Measurements from ENCODE around the gene AKAP9. TPM values are rescaled to one million over a fixed set of nuclear protein-coding genes. Genes with fewer than 3 reads are reported as not detected.
"Not testable (repeated sequence)": the region's sequence is repeated elsewhere in the genome, so short reads cannot be mapped to it uniquely, and the experiment has no call there.

The AKAP9 gene
- total and polyA plus RNA-seq, 5 experiments from 2014 or later: 11.1 to 90.3 (median 40.8) TPM

DNA sequence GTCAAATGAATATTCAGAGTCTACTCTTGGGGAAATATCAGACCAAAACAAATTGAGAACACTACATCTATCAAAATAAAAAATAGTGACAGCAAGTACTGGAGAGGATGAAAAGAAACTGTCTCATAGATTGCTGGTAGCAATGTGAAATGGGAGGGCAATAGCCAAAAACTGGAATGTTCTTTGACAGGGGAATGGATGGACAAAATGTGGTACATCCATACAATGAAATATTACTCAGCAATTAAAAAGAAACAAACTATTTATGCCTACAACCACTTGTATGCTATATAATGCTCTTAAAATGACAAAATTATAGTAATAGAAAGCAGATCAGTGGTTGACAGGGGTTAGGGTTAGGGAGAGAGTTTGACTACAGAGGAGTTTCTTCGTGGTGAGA lies 147.6 kb downstream of the AKAP9 start:
- no peaks in the 10 kb centered on the region for H3K4me1 Mint-ChIP-seq
- POLR2A ChIA-PET: no interaction called here

DNA sequence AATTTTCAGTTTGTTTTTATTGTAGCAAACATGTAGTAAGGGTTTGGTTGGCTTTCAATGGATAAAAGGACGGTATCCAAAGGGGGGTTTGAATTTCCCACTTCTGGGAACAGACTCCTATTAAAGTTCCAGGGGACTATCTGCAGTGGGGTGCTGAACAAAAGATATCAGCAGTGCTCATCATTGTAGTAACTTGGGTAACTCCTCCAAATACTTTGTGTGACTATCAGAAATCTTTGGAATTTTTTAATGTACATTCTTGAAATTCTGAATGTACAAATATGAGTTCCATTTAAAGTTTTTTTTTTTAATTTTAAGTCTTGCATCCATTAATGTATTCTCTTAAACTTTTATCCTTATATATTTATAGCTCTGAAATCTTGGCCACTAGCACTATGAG lies 151.5 kb downstream of the AKAP9 start:
- peaks cover 5 to 79% (median 29%) of the 10 kb centered on the region in 3 donors for H3K36me3 Mint-ChIP-seq
- no peaks in the 10 kb centered on the region for H3K9me3 Mint-ChIP-seq
- no peak overlapping the region for H3K4me3 Mint-ChIP-seq
- no peaks in the 10 kb centered on the region for H3K27me3 Mint-ChIP-seq
- H3K27ac Mint-ChIP-seq: peak overlapping the region in 1 of 10 donors; percentile 4
- POLR2A ChIA-PET: no interaction called here
- no peaks in the 10 kb centered on the region for H3K4me1 Mint-ChIP-seq
- DNase-seq (no peak), ATAC-seq (no peak)

More for the DNA sequence above, 147.6 kb downstream of the AKAP9 start:
- no peaks in the 10 kb centered on the region for H3K27me3 Mint-ChIP-seq
- DNase-seq: no peak
- ATAC-seq: no peak
- peaks cover 0 to 1% (median 0%) of the 10 kb centered on the region in 9 donors for H3K9me3 Mint-ChIP-seq
- H3K4me3 Mint-ChIP-seq: no peak overlapping the region
- H3K36me3 Mint-ChIP-seq: peaks cover 5 to 82% (median 53%) of the 10 kb centered on the region in 3 donors
- peak overlapping the region in 2 of 10 donors; percentile 22 to 39 for H3K27ac Mint-ChIP-seq

DNA sequence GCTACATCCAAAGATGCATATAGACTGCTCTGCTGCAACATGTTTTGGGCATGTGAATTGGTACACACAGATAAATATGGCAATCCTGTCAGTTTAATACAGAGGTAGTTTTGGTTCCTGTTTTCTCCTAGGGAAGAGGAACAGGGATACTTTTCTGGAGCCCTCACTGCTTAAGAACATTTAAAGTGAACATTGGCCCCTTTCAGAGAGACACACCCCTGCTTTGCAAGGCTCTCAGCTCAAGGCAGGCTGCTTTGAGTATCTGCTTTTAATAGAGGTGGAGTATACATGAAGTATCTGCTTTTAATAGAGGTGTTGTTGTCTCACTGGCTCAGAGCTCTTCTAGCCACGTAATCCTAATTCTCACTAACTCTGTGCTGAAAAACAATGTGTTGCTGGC lies 154.7 kb downstream of the AKAP9 start:
- Mint-ChIP-seq H3K36me3 (peaks cover 6 to 79% (median 22%) of the 10 kb centered on the region in 3 donors), H3K4me3 (no peak overlapping the region), H3K9me3 (no peaks in the 10 kb centered on the region), H3K4me1 (no peaks in the 10 kb centered on the region), H3K27me3 (no peaks in the 10 kb centered on the region), H3K27ac (no peak overlapping the region)
- ATAC-seq (no peak), DNase-seq (no peak)
- POLR2A ChIA-PET: no interaction called here

DNA sequence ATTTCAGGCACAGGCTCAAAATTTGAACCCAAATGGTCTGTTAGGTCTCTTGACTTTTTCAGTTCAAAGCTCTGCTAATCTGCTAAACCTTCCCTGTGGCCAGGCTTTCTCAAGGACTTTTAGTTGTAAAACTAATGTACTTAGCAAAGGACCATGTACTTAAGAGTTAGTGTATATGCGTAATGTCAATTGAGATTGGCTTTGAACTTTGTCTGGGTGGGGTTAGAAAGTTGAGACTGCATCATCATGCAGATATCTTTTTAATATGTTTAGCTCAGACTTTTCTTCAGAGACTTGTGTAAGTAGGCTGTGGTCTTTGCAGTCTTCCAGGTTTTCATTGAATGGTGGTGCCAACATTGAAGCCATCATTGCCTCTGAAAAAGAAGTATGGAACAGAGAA lies 159.9 kb downstream of the AKAP9 start:
- peaks cover 6 to 87% (median 24%) of the 10 kb centered on the region in 3 donors for H3K36me3 Mint-ChIP-seq

DNA sequence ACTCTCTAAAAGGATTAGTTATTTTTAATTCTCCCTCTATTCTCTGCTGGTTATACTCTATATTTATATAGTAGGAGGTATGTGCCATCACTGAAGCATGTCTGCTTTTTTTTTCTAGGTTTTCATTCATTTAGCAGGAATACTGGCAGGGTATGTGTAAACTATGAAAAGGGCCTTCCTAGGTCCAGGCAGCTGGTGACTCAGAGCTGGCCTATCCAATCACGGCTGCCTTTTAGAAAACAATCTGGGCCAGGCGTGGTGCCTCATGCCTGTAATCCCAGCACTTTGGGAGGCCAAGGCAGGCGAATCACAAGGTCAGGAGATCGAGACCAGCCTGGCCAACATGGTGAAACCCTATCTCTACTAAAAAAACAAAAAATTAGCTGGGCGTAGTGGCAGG lies 162.2 kb downstream of the AKAP9 start:
- peaks cover 6 to 88% (median 20%) of the 10 kb centered on the region in 3 donors for H3K36me3 Mint-ChIP-seq
- ATAC-seq, H3K4me1 Mint-ChIP-seq, H3K9me3 Mint-ChIP-seq, H3K27ac Mint-ChIP-seq, DNase-seq, H3K4me3 Mint-ChIP-seq, H3K27me3 Mint-ChIP-seq, POLR2A ChIA-PET: not testable (repeated sequence)

More for the DNA sequence above, 159.9 kb downstream of the AKAP9 start:
- no peaks in the 10 kb centered on the region for H3K9me3 Mint-ChIP-seq
- H3K27ac Mint-ChIP-seq: peak overlapping the region in 2 of 10 donors; percentile 22 to 23
- peaks cover 0 to 2% (median 0%) of the 10 kb centered on the region in 4 donors for H3K4me1 Mint-ChIP-seq
- no peaks in the 10 kb centered on the region for H3K27me3 Mint-ChIP-seq
- DNase-seq (no peak), ATAC-seq (no peak)
- H3K4me3 Mint-ChIP-seq: no peak overlapping the region
- POLR2A ChIA-PET: no interaction called here

DNA sequence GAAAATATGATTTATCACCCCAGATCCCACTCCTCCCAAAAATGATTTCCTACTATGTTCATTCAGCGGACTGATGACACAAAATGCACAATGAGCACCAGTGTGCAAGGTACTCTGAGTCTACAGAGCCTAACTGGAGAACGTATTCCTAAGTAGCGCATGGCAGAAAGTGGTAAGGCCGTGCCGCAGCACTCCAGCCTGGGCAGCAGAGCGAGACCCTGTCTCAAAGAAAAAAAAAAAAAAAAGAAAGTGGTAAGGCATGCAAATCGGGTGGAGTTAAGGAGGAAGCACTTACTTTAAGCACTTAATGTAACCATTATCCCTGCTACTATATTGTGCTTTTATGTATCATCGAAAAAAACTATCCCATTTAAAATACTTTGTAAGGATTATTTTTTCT lies 168.2 kb downstream of the AKAP9 start:
- DNase-seq (no peak), ATAC-seq (no peak)
- peak overlapping the region in 5 of 10 donors; percentile 11 to 82 (median 74) for H3K27ac Mint-ChIP-seq
- POLR2A ChIA-PET: no interaction called here
- H3K4me1 Mint-ChIP-seq: peaks cover 0 to 2% (median 0%) of the 10 kb centered on the region in 4 donors
- H3K27me3 Mint-ChIP-seq: no peaks in the 10 kb centered on the region
- no peak overlapping the region for H3K4me3 Mint-ChIP-seq
- peaks cover 0 to 71% (median 12%) of the 10 kb centered on the region in 3 donors for H3K36me3 Mint-ChIP-seq
- no peaks in the 10 kb centered on the region for H3K9me3 Mint-ChIP-seq

DNA sequence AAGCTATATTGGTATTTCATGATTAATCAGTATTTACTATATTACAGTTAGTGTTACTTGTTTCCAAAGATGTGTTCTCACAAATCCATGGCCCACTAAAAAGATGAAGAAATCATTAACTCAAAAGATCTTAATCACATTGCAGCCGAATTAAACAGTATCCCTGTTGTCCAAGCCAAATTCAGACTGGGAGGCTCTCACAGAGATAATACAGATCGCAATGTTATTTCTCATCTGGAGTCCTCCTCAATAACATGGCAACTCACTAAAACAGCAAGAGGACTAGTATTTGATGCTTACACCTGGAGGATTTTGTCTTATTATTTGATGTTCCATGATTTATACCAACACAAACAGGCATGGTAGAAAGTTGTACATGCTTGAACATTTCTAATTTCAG lies 170.2 kb downstream of the AKAP9 start:
- peaks cover 0 to 1% (median 0%) of the 10 kb centered on the region in 4 donors for H3K4me1 Mint-ChIP-seq
- H3K4me3 Mint-ChIP-seq: no peak overlapping the region
- H3K36me3 Mint-ChIP-seq: peaks cover 0 to 66% (median 15%) of the 10 kb centered on the region in 3 donors
- no peaks in the 10 kb centered on the region for H3K9me3 Mint-ChIP-seq
- DNase-seq (no peak), ATAC-seq (no peak)
- H3K27me3 Mint-ChIP-seq: no peaks in the 10 kb centered on the region
- POLR2A ChIA-PET: no interaction called here
- peak overlapping the region in 1 of 10 donors; percentile 50 for H3K27ac Mint-ChIP-seq

DNA sequence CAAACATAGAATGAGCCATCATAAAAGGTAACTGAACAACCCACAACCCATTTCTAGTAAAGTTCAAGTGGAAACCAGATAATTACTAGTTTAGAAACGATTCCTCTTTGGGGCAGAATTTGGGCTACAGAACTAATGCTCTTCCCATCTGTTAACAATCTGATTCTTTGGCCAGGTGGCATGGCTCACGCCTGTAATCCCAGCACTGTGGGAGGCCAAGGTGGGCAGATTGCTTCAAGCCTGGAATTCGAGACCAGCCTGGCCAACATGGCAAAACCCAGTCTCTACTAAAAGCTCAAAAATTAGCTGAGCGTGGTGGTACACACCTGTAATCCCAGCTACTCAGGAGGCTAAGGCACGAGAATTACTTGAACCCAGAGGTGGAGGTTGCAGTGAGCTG lies 175.2 kb downstream of the AKAP9 start:
- Mint-ChIP-seq H3K27me3 (no peaks in the 10 kb centered on the region), H3K9me3 (peaks cover 0 to 1% (median 0%) of the 10 kb centered on the region in 9 donors), H3K36me3 (peaks cover 4 to 61% (median 24%) of the 10 kb centered on the region in 3 donors), H3K4me1 (peaks cover 0 to 8% (median 6%) of the 10 kb centered on the region in 4 donors), H3K27ac (peak overlapping the region in 1 of 10 donors; percentile 12), H3K4me3 (no peak overlapping the region)
- ATAC-seq: no peak
- DNase-seq: no peak
- POLR2A ChIA-PET: interaction anchor here (0.6 to 0.7 kb wide), 3 partner anchors 64 to 254 kb away, joined by 3 to 4 read pairs (median 3); no protein-coding TSS in a partner anchor

DNA sequence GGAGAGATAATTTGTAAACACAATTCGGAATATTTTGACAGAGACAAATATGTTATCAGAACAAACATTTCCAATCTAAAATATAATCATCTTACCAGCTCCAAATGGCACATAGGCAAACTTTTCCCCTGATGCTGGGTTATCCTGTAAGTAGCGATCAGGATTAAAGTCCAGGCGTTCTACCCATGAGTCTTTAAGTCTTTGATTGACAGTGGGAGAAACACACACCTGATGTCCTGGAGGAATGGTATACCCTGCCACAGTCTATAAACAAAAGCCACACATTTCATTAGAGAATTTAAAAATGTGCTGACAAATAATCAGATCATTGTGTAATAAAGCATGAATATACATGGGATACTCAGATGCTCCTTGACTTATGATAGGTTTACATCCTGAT lies 176.3 kb downstream of the AKAP9 start:
- Mint-ChIP-seq H3K27me3 (no peaks in the 10 kb centered on the region), H3K27ac (no peak overlapping the region), H3K4me1 (peaks cover 0 to 8% (median 6%) of the 10 kb centered on the region in 4 donors), H3K4me3 (no peak overlapping the region), H3K9me3 (peaks cover 0 to 3% (median 0%) of the 10 kb centered on the region in 9 donors), H3K36me3 (peaks cover 11 to 68% (median 34%) of the 10 kb centered on the region in 3 donors)
- DNase-seq (no peak), ATAC-seq (no peak)
- POLR2A ChIA-PET: no interaction called here

DNA sequence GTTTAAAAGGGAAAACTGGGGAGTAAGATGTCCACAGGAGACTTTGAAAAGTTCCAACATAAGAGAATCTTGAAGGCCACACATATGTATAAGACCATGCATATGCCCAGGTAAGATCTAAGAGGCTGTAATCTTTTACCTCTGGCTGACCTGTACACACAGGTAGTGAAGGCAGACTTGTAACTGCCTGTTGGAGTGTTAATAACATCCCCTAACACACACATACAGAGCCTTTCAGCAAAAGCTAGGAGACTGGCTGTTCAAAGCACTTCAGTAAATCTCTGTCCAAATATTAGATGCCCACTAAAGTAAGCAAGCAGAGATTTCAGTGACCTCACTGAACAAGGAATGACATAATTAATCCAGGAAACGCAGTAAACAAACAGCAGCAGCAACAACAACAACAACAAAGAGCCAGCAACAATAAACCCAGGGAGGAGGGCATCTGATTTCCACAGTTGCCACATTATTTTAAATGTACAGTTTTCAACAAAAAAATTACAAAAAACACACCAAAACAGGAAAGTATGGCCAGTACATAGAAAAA lies 178.6 kb downstream of the AKAP9 start:
- ATAC-seq: no peak

DNA sequence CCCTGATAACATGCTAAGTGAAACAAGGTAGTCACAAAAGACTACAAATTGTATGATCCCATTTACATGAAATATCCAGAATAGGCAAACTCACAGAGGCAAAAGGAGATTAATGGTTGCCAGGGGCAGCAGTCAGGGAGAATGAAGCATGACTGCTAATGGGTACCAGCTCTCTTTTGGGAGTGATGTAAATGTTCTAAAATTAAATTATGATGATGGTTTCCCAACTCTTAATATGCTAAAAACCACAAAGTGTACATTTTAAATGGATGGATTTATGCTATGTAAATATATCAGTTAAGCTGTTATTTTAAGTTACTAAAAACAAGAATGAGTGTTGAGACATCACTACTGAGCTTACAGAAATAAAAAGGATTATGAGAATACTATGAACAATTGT lies 181.0 kb downstream of the AKAP9 start:
- H3K4me3 Mint-ChIP-seq: no peak overlapping the region
- DNase-seq: no peak
- no peak overlapping the region for H3K27ac Mint-ChIP-seq
- H3K9me3 Mint-ChIP-seq: peaks cover 0 to 4% (median 0%) of the 10 kb centered on the region in 9 donors
- H3K36me3 Mint-ChIP-seq: peaks cover 19 to 75% (median 54%) of the 10 kb centered on the region in 3 donors
- H3K4me1 Mint-ChIP-seq: peaks cover 0 to 8% (median 5%) of the 10 kb centered on the region in 4 donors
- POLR2A ChIA-PET: no interaction called here
- no peak for ATAC-seq
- no peaks in the 10 kb centered on the region for H3K27me3 Mint-ChIP-seq

More for the DNA sequence above, 178.6 kb downstream of the AKAP9 start:
- peak overlapping the region in 1 of 10 donors; percentile 78 for H3K27ac Mint-ChIP-seq
- no peak overlapping the region for H3K4me3 Mint-ChIP-seq
- DNase-seq: no peak
- peaks cover 0 to 4% (median 0%) of the 10 kb centered on the region in 9 donors for H3K9me3 Mint-ChIP-seq
- H3K27me3 Mint-ChIP-seq: no peaks in the 10 kb centered on the region
- peaks cover 19 to 71% (median 50%) of the 10 kb centered on the region in 3 donors for H3K36me3 Mint-ChIP-seq
- POLR2A ChIA-PET: no interaction called here
- H3K4me1 Mint-ChIP-seq: peaks cover 0 to 8% (median 6%) of the 10 kb centered on the region in 4 donors

DNA sequence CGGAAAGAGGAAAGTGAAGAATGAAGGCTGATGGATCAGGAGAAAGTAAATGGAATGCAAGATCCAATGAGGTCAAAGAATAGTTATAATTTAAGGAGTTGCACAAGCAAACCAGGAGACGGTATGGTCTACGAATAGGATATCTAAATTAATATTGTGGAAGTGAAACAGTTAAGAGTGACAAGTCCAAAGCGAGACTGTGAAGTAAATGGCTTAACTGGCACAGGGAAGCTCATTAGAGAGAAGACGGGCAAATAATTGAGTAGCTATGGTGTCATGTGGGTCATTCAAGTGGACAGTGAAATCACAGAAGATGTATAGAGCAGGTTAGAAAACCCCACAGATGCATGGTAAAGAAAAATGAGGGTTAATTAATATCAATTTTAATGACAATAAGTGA lies 190.4 kb downstream of the AKAP9 start:
- Mint-ChIP-seq H3K36me3 (peaks cover 0 to 34% (median 7%) of the 10 kb centered on the region in 3 donors), H3K27me3 (peaks cover 0 to 2% (median 0%) of the 10 kb centered on the region in 5 donors), H3K4me1 (peaks cover 9 to 33% (median 31%) of the 10 kb centered on the region in 4 donors), H3K9me3 (no peaks in the 10 kb centered on the region), H3K4me3 (no peak overlapping the region), H3K27ac (no peak overlapping the region)
- DNase-seq: no peak
- POLR2A ChIA-PET: no interaction called here
- ATAC-seq: no peak

DNA sequence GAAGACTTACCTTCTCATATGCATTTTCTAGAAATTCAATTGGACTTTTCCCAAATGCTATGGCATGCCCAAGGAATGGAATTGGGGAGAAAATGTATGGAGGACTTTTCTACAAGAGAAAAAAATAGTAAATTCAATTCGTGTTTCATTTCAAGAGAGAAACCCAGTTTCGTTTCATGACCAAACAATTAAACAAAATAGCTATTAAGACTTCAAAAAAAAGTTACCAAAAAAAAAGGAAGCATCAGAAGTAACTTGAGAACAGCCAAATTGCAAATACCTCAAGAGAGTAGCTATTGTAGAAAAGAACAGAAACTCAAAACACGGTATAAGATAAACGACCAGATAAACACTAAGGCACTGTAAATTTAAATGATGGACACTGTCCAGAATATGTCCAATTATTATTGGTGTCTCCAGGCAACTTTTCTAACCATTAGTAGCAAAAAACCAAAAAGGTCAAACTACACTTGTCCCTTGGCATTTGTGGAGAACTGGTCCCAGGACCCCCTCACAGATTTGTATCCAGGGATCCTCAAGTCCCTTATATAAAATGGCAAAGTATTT lies 191.2 kb downstream of the AKAP9 start:
- ATAC-seq (no peak), DNase-seq (no peak)
- Mint-ChIP-seq H3K4me1 (peaks cover 9 to 34% (median 31%) of the 10 kb centered on the region in 4 donors), H3K27me3 (peaks cover 0 to 2% (median 0%) of the 10 kb centered on the region in 5 donors), H3K9me3 (no peaks in the 10 kb centered on the region), H3K36me3 (peaks cover 0 to 28% (median 7%) of the 10 kb centered on the region in 3 donors), H3K27ac (peak overlapping the region in 1 of 10 donors; percentile 2), H3K4me3 (peak overlapping the region in 1 of 10 donors; percentile 1)
- POLR2A ChIA-PET: no interaction called here

All from naive thymus-derived CD8-positive, alpha-beta T cell (primary cell).